Stimulated activated CD4-positive, alpha-beta T cell treated with anti-CD3 and anti-CD28 coated beads, TNF-alpha, amount 100 ng/mL, for 48 hours (primary cell): ENCODE results near the gene PKP2.

ENCODE experiments used
- DNase-seq, 3 donors: peaks; one replicate each; pipeline ENCODE4 v3.0.0-alpha.2; 2020; ENCODE audit warnings: low read depth in 3 of 3

Gene PKP2

DNA sequence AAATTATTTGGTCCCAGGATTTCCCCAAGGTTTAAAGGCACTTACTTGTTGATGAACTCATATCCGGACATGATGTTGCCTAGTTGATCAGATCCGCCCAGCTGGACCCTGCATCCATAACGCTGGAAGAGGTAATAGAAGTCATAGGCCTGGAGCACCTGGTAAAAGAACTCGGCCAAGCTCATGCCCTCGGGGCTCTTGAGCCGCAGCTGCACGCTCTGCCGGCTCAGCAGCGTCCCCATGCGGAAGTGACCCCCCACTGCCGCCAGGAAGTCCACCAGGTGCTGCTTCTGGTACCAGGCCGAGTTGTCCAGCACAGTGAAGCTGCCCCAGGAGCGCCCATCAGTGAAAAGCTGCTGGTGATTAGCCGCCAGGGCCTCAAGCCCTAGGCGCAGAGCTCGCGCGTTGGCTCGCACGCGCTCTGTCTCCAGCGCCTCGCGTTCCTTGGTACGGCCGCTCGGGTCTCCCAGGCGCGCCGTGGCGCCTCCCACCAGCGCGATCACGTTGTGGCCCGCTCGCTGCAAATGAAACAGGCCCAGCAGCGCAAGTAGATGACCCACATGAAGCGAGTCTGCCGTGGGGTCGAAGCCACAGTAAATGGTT, 141.4 kb downstream of the PKP2 start:
- DNase-seq: peak; percentile 33 to 63 (median 56)

- DNase-seq: no peak
These were observed 142.5 kb downstream of the PKP2 start for GRCh38 chr12:32754111-32754510.

GRCh38 chr12:32753605-32754004, 143.0 kb downstream of the PKP2 start:
- DNase-seq: no peak

DNA sequence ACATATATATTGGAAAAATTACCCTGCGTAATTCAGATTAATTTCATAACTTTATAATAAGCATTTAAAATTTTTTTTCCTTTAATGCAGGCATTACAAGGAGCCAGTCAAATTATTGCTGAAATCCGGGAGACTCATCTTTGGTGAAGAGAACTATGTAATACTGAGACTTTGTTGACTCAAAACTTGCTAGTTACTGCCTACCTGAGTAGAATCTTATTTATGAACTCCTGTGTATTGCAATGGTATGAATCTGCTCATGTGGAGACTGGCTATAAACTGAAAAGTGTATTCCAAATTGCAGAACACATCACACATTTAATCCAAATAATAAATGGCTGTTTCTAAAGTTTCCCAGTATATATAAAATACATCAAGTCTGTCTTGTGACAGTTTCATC, 153.3 kb downstream of the PKP2 start:
- DNase-seq: no peak

- DNase-seq: no peak
These were observed 154.4 kb downstream of the PKP2 start for GRCh38 chr12:32742133-32742532.
